Neural cell (in vitro differentiated cells): ENCODE measurements around the gene FNDC3A. TPM values are rescaled to one million over a fixed set of nuclear protein-coding genes. Genes with fewer than 3 reads are reported as not detected.

Experiments
- H2AFZ ChIP-seq: fragments of 200-600, 300-800 bp; sonication (generic), shearing (Covaris generic); 2 replicates; pipeline ENCODE4 v1.6.0; 2014; ENCODE audit warnings: low read depth, mild to moderate bottlenecking, antibody characterized with exemption, low read length, moderate library complexity
- H3F3A ChIP-seq: fragments of 200-600 bp; shearing (Covaris generic); 2 replicates; pipeline ENCODE4 v1.6.1; 2016; ENCODE audit warnings: mild to moderate bottlenecking, moderate library complexity, mixed read lengths, antibody characterized with exemption, low read length; ENCODE audit not compliant: insufficient read depth, poor library complexity, severe bottlenecking
- H3K27ac ChIP-seq: fragments of 200-600, 300-800 bp; sonication (generic), shearing (Covaris generic); 2 replicates; pipeline ENCODE4 v1.5.1; 2014; ENCODE audit warnings: mild to moderate bottlenecking, low read length, moderate library complexity
- H3K27me3 ChIP-seq: fragments of 300-800, 200-600 bp; sonication (generic), shearing (Covaris generic); 2 replicates; pipeline ENCODE4 v1.6.0; 2014; ENCODE audit warnings: mild to moderate bottlenecking, low read depth, low read length, moderate library complexity; ENCODE audit not compliant: insufficient read depth
- H3K36me3 ChIP-seq: fragments of 300-800, 200-600 bp; sonication (generic), shearing (Covaris generic); 2 replicates; pipeline ENCODE4 v1.5.1; 2014; ENCODE audit warnings: mild to moderate bottlenecking, antibody characterized with exemption, low read length, moderate library complexity; ENCODE audit not compliant: insufficient read depth
- H3K4me2 ChIP-seq: fragments of 300-800, 200-600 bp; sonication (generic), shearing (Covaris generic); 2 replicates; pipeline ENCODE4 v1.6.0; 2014; ENCODE audit warnings: mild to moderate bottlenecking, low read length
- H3K4me3 ChIP-seq: fragments of 300-800, 200-600 bp; sonication (generic), shearing (Covaris generic); 2 replicates; pipeline ENCODE4 v1.5.1; 2014; ENCODE audit warnings: mild to moderate bottlenecking, low read length, moderate library complexity
- H3K79me2 ChIP-seq: fragments of 200-600 bp; shearing (Covaris generic); replicated peaks from 2 replicates; pipeline ENCODE4 v1.6.0; 2014; ENCODE audit warnings: mild to moderate bottlenecking, low read length, moderate library complexity; ENCODE audit not compliant: insufficient read depth
- H3K9ac ChIP-seq: fragments of 300-800, 200-600 bp; sonication (generic), shearing (Covaris generic); 2 replicates; pipeline ENCODE4 v1.6.1; 2016; ENCODE audit warnings: mild to moderate bottlenecking, low read length, mixed read lengths
- H3K9me2 ChIP-seq: fragments of 200-600 bp; shearing (Covaris generic); 2 replicates; pipeline ENCODE4 v1.6.1; 2016; ENCODE audit warnings: mild to moderate bottlenecking, low read length, mixed read lengths; ENCODE audit not compliant: insufficient read depth
- H3K9me3 ChIP-seq: fragments of 200-600, 300-800 bp; sonication (generic), shearing (Covaris generic); 2 replicates; pipeline ENCODE4 v1.6.1; 2016; ENCODE audit warnings: mild to moderate bottlenecking, mixed run types, low read length, moderate library complexity, mixed read lengths
- H4K20me1 ChIP-seq: fragments of 200-600 bp; shearing (Covaris generic); 2 replicates; pipeline ENCODE4 v1.6.1; 2016; ENCODE audit warnings: mild to moderate bottlenecking, mixed run types; ENCODE audit not compliant: insufficient read depth
- EP300 ChIP-seq: fragments of 450-650 bp; conservative IDR thresholded peaks from 2 replicates; pipeline ENCODE4 v1.6.1; 2014; ENCODE audit warnings: antibody characterized with exemption, mild to moderate bottlenecking, moderate library complexity; ENCODE audit not compliant: poor library complexity, severe bottlenecking
- EZH2 ChIP-seq: fragments of 200-600, 300-800 bp; shearing (Covaris generic), sonication (generic); IDR thresholded peaks from 2 replicates; pipeline ENCODE4 v1.6.1; 2014; ENCODE audit warnings: antibody characterized with exemption, low read length, borderline replicate concordance, mild to moderate bottlenecking; ENCODE audit not compliant: insufficient read depth, poor library complexity, severe bottlenecking
- MXI1 ChIP-seq: fragments of 450-650 bp; conservative IDR thresholded peaks from 2 replicates; pipeline ENCODE4 v1.6.1; 2014; ENCODE audit warnings: antibody characterized with exemption, mild to moderate bottlenecking; ENCODE audit not compliant: poor library complexity, severe bottlenecking
- POLR2AphosphoS5 ChIP-seq: IDR thresholded peaks from 2 replicates; pipeline ENCODE4 v1.6.1; 2012
- RAD21 ChIP-seq: fragments of 450-650 bp; conservative IDR thresholded peaks from 2 replicates; pipeline ENCODE4 v1.6.1; 2014; ENCODE audit warnings: antibody characterized with exemption, mild to moderate bottlenecking, moderate library complexity
- SMC3 ChIP-seq: fragments of 450-650 bp; conservative IDR thresholded peaks from 2 replicates; pipeline ENCODE4 v1.6.1; 2014; ENCODE audit warnings: antibody characterized with exemption, mild to moderate bottlenecking, moderate library complexity; ENCODE audit not compliant: poor library complexity
- TAF1 ChIP-seq: IDR thresholded peaks from 2 replicates; pipeline ENCODE4 v1.6.1; 2012; ENCODE audit warnings: low read depth
- polyA plus RNA-seq: library from polyadenylated mRNA; depleted of rRNA; stranded (reverse); fragments of >200 nt; gene quantifications from 2 replicates; pipeline ENCODE4 v1.2.3, GENCODE V29; 2014
- TF ChIP-seq, protein P1 (sequence below): fragments of 450-650 bp; IDR thresholded peaks from 2 replicates; pipeline ENCODE4 v1.5.1; 2014; ENCODE audit warnings: antibody characterized with exemption, mild to moderate bottlenecking, moderate library complexity; ENCODE audit not compliant: poor library complexity, severe bottlenecking
- TF ChIP-seq, protein P2 (sequence below): IDR thresholded peaks from 2 replicates; pipeline ENCODE4 v1.6.1; 2012; ENCODE audit warnings: borderline replicate concordance

Gene FNDC3A
- polyA plus RNA-seq, 1 donor from 2014 or later: 83.8 TPM

DNA sequence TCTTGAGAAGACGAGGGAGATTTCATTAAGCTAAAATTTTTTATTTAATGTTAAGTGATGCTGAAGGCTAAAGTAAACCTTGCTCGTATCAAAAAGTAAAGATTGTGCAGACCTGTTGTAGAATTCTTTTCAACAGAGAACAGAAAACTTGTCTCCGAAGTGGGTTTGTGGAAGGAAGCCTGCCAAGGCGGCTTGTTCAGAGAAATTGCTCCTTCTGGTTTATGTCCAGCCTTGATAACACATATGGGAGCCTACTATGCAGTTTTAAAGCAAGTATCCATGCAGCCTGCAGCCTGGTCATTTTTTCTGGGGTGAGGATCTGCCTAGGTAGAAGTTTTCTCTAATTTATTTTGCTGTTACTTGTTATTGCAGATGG is 245.9 kb downstream of the FNDC3A start:
- Histone ChIP-seq H3K79me2 (no peaks in the 10 kb centered on the region), H3K9ac (no peak overlapping the region), H4K20me1 (no peaks in the 10 kb centered on the region), H3K27ac (no peak overlapping the region), H3K36me3 (no peaks in the 10 kb centered on the region), H3K4me3 (no peak overlapping the region), H3K27me3 (peaks cover 70% of the 10 kb centered on the region), H3K9me3 (no peaks in the 10 kb centered on the region), H3F3A (no peaks in the 10 kb centered on the region), H2AFZ (no peak overlapping the region), H3K9me2 (no peaks in the 10 kb centered on the region), H3K4me2 (no peak overlapping the region)
- TF ChIP-seq TAF1 (no peak), SMC3 (no peak), EP300 (no peak), POLR2AphosphoS5 (no peak), EZH2 (no peak), MXI1 (no peak), RAD21 (no peak)
- TF ChIP-seq, protein P1, sequence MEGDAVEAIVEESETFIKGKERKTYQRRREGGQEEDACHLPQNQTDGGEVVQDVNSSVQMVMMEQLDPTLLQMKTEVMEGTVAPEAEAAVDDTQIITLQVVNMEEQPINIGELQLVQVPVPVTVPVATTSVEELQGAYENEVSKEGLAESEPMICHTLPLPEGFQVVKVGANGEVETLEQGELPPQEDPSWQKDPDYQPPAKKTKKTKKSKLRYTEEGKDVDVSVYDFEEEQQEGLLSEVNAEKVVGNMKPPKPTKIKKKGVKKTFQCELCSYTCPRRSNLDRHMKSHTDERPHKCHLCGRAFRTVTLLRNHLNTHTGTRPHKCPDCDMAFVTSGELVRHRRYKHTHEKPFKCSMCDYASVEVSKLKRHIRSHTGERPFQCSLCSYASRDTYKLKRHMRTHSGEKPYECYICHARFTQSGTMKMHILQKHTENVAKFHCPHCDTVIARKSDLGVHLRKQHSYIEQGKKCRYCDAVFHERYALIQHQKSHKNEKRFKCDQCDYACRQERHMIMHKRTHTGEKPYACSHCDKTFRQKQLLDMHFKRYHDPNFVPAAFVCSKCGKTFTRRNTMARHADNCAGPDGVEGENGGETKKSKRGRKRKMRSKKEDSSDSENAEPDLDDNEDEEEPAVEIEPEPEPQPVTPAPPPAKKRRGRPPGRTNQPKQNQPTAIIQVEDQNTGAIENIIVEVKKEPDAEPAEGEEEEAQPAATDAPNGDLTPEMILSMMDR: no peak
- TF ChIP-seq, protein P2, sequence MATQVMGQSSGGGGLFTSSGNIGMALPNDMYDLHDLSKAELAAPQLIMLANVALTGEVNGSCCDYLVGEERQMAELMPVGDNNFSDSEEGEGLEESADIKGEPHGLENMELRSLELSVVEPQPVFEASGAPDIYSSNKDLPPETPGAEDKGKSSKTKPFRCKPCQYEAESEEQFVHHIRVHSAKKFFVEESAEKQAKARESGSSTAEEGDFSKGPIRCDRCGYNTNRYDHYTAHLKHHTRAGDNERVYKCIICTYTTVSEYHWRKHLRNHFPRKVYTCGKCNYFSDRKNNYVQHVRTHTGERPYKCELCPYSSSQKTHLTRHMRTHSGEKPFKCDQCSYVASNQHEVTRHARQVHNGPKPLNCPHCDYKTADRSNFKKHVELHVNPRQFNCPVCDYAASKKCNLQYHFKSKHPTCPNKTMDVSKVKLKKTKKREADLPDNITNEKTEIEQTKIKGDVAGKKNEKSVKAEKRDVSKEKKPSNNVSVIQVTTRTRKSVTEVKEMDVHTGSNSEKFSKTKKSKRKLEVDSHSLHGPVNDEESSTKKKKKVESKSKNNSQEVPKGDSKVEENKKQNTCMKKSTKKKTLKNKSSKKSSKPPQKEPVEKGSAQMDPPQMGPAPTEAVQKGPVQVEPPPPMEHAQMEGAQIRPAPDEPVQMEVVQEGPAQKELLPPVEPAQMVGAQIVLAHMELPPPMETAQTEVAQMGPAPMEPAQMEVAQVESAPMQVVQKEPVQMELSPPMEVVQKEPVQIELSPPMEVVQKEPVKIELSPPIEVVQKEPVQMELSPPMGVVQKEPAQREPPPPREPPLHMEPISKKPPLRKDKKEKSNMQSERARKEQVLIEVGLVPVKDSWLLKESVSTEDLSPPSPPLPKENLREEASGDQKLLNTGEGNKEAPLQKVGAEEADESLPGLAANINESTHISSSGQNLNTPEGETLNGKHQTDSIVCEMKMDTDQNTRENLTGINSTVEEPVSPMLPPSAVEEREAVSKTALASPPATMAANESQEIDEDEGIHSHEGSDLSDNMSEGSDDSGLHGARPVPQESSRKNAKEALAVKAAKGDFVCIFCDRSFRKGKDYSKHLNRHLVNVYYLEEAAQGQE: no peak

DNA sequence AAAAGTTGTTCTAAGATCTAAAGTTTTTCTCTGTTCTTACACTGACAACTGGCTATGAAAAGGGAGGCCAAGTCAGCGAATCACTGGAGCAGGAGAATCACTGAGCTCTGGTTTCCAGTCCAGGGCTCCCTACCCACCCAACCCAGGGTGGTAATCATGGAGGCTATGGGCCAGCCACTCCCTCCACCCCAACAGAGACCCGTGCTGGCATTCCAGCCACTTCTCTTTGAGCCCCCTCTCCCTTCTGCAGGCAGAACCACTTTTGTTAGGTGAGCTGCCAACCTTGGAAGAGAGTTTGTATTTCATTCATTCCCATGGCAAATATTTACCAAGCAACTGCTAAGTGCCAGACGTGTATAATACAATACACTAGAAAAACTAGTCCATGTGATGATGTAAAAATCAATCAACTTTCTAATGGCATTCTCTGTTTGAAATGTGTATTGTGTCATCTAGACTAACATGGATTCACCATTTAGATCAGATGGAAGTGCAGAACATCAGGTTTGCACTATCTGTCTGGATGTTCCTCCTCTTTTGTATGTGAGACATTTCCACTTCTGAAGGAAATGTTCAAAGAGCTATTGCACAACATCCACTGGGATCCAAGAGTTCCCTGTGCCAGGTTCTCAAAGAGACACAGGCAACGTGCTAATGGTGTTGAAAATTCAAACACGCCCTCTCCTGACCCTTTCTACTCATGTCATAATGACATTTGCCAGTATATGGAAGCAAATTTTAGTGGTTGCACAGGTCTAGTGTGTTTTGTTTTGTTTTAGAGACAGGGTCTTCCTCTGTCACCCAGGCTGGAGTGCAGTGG is 249.7 kb downstream of the FNDC3A start:
- H3K27me3 ChIP-seq: peaks cover 36% of the 10 kb centered on the region
- TF ChIP-seq, protein P2: no peak
- TF ChIP-seq RAD21 (no peak), MXI1 (no peak), EP300 (no peak), SMC3 (no peak), TAF1 (no peak), POLR2AphosphoS5 (no peak), EZH2 (no peak)
- TF ChIP-seq, protein P1: no peak
- no peak overlapping the region for H3K9ac ChIP-seq
- H2AFZ ChIP-seq: no peak overlapping the region
- H3K9me3 ChIP-seq: no peaks in the 10 kb centered on the region
- no peak overlapping the region for H3K4me2 ChIP-seq
- H3K79me2 ChIP-seq: no peaks in the 10 kb centered on the region
- no peaks in the 10 kb centered on the region for H3K9me2 ChIP-seq
- H3K36me3 ChIP-seq: no peaks in the 10 kb centered on the region
- H3F3A ChIP-seq: no peaks in the 10 kb centered on the region
- no peak overlapping the region for H3K4me3 ChIP-seq
- H3K27ac ChIP-seq: no peak overlapping the region
- no peaks in the 10 kb centered on the region for H4K20me1 ChIP-seq
